ENCODE results near the gene HOXC6. TPM values are rescaled to one million over a fixed set of nuclear protein-coding genes. Genes with fewer than 3 reads are reported as not detected.

Gene HOXC6
- total and polyA plus RNA-seq, 9 of the 15 experiments (the other 6 are each of a cell fraction or from before 2014, with no cell fraction given), result 0.06 to 4.0 (median 1.4) TPM

GRCh38 chr12:54017878-54018467, 10.3 kb upstream of the HOXC6 start (continued):
- TF ChIP-seq HDGF (IDR thresholded peaks at IDR 0.05) (no peak), ZNF347 (CRISPR knock-in tag; IDR thresholded peaks at IDR 0.05; ENCODE audit: low read depth) (no peak), ETV1 (tag; conservative IDR thresholded peaks at IDR 0.05; ENCODE audit: low read depth) (peak; percentile 61; the same call in 1 of the 2 replicates), ZNF584 (CRISPR knock-in tag; IDR thresholded peaks at IDR 0.05; ENCODE audit: low read depth) (no peak), ZNF354B (CRISPR knock-in tag; IDR thresholded peaks at IDR 0.05) (no peak), ETV6 (IDR thresholded peaks at IDR 0.05; ENCODE audit: borderline replicate concordance in 1 of 2, low read depth in 2 of 2, low read length in 1 of 2) (no peak), ETV6 (CRISPR knock-in tag; IDR thresholded peaks at IDR 0.05; ENCODE audit: borderline replicate concordance) (no peak), ZNF395 (CRISPR knock-in tag; IDR thresholded peaks at IDR 0.05) (peak; percentile 80; the same call in 1 of the 2 replicates), RBFOX2 (IDR thresholded peaks at IDR 0.05; ENCODE audit: low read depth, low read length) (peak; percentile 91), ZMIZ1 (IDR thresholded peaks at IDR 0.05; ENCODE audit: low read depth in 2 of 2, low read length in 2 of 2) (no peak), PRPF4 (IDR thresholded peaks at IDR 0.05; ENCODE audit: insufficient read depth, low read depth, low read length, poor library complexity, severe bottlenecking) (no peak), ZNF780A (CRISPR knock-in tag; IDR thresholded peaks at IDR 0.05) (no peak), GABPB1 (CRISPR knock-in tag; IDR thresholded peaks at IDR 0.05) (0 out of 2 replicates have a peak, but pooled peaks have one; percentile 28), HNRNPL (IDR thresholded peaks at IDR 0.05; ENCODE audit: low read depth, low read length) (no peak), ZBED1 (IDR thresholded peaks at IDR 0.05) (no peak), NFE2L1 (tag; IDR thresholded peaks at IDR 0.05; ENCODE audit: borderline replicate concordance, low read depth) (no peak), MTA1 (IDR thresholded peaks at IDR 0.05; ENCODE audit: borderline replicate concordance) (no peak), TCF3 (CRISPR knock-in tag; IDR thresholded peaks at IDR 0.05) (0 out of 2 replicates have a peak, but pooled peaks have one; percentile 10), ZNF217 (CRISPR knock-in tag; IDR thresholded peaks at IDR 0.05) (no peak), IFI16 (CRISPR knock-in tag; IDR thresholded peaks at IDR 0.05) (no peak), POU5F1 (IDR thresholded peaks at IDR 0.05; ENCODE audit: borderline replicate concordance, low read depth, low read length, partially characterized antibody) (no peak), ZNF384 (IDR thresholded peaks at IDR 0.05; ENCODE audit: low read depth, low read length) (no peak), ZNF436 (CRISPR knock-in tag; IDR thresholded peaks at IDR 0.05) (no peak)
